ENCODE data around the gene PSD4. TPM values are rescaled to one million over a fixed set of nuclear protein-coding genes. Genes with fewer than 3 reads are reported as not detected.

Gene PSD4
- total RNA-seq, 1 experiment from 2014 or later: 12.6 TPM

GRCh38 chr2:113150258-113150601, 23.5 kb upstream of the PSD4 start (continued):
- TF ChIP-seq, protein P1, sequence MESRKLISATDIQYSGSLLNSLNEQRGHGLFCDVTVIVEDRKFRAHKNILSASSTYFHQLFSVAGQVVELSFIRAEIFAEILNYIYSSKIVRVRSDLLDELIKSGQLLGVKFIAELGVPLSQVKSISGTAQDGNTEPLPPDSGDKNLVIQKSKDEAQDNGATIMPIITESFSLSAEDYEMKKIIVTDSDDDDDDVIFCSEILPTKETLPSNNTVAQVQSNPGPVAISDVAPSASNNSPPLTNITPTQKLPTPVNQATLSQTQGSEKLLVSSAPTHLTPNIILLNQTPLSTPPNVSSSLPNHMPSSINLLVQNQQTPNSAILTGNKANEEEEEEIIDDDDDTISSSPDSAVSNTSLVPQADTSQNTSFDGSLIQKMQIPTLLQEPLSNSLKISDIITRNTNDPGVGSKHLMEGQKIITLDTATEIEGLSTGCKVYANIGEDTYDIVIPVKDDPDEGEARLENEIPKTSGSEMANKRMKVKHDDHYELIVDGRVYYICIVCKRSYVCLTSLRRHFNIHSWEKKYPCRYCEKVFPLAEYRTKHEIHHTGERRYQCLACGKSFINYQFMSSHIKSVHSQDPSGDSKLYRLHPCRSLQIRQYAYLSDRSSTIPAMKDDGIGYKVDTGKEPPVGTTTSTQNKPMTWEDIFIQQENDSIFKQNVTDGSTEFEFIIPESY (IDR thresholded peaks at IDR 0.05; ENCODE audit: extremely low read depth, insufficient replicate concordance, low read length): no peak
- TF ChIP-seq CEBPB (IDR thresholded peaks at IDR 0.05; ENCODE audit: low read depth) (no peak), EGR1 (IDR thresholded peaks at IDR 0.05; ENCODE audit: low read depth) (no peak), POLR2AphosphoS5 (IDR thresholded peaks at IDR 0.05; ENCODE audit: low read depth, low read length) (no peak), RAD21 (IDR thresholded peaks at IDR 0.05; ENCODE audit: low read depth) (no peak), CBX3 (IDR thresholded peaks at IDR 0.05; ENCODE audit: low read depth) (no peak), YY1 (IDR thresholded peaks at IDR 0.05; ENCODE audit: extremely low read depth, insufficient replicate concordance, low read depth, low read length) (no peak), ELF1 (IDR thresholded peaks at IDR 0.05; ENCODE audit: borderline replicate concordance, low read depth) (no peak), TCF7L2 (IDR thresholded peaks at IDR 0.05; ENCODE audit: borderline replicate concordance, extremely low read depth, insufficient read depth, insufficient read length) (no peak), ZNF274 (IDR thresholded peaks at IDR 0.05; ENCODE audit: low read depth, low read length) (no peak), SRF (IDR thresholded peaks at IDR 0.05; ENCODE audit: low read depth) (no peak)

GRCh38 chr2:113155331-113155730, 18.4 kb upstream of the PSD4 start:
- H2AFZ ChIP-seq (ENCODE audit: low read depth, low read length, poor library complexity, severe bottlenecking): no peak overlapping the region
- TF ChIP-seq ZNF274 (IDR thresholded peaks at IDR 0.05; ENCODE audit: low read depth, low read length): no peak
- no peak for TF ChIP-seq EZH2 (IDR thresholded peaks at IDR 0.05)
- TF ChIP-seq, protein P2, sequence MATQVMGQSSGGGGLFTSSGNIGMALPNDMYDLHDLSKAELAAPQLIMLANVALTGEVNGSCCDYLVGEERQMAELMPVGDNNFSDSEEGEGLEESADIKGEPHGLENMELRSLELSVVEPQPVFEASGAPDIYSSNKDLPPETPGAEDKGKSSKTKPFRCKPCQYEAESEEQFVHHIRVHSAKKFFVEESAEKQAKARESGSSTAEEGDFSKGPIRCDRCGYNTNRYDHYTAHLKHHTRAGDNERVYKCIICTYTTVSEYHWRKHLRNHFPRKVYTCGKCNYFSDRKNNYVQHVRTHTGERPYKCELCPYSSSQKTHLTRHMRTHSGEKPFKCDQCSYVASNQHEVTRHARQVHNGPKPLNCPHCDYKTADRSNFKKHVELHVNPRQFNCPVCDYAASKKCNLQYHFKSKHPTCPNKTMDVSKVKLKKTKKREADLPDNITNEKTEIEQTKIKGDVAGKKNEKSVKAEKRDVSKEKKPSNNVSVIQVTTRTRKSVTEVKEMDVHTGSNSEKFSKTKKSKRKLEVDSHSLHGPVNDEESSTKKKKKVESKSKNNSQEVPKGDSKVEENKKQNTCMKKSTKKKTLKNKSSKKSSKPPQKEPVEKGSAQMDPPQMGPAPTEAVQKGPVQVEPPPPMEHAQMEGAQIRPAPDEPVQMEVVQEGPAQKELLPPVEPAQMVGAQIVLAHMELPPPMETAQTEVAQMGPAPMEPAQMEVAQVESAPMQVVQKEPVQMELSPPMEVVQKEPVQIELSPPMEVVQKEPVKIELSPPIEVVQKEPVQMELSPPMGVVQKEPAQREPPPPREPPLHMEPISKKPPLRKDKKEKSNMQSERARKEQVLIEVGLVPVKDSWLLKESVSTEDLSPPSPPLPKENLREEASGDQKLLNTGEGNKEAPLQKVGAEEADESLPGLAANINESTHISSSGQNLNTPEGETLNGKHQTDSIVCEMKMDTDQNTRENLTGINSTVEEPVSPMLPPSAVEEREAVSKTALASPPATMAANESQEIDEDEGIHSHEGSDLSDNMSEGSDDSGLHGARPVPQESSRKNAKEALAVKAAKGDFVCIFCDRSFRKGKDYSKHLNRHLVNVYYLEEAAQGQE (IDR thresholded peaks at IDR 0.05; ENCODE audit: low read depth): no peak
- TF ChIP-seq ELF1 (IDR thresholded peaks at IDR 0.05; ENCODE audit: borderline replicate concordance, low read depth): no peak
- TF ChIP-seq SIN3A (IDR thresholded peaks at IDR 0.05; ENCODE audit: low read depth): no peak
- TF ChIP-seq CTCF (IDR thresholded peaks at IDR 0.05 in 2 of 3, conservative IDR thresholded peaks at IDR 0.05 in 1 of 3; ENCODE audit: borderline replicate concordance in 1 of 3, insufficient read depth in 1 of 3, low read depth in 2 of 3, low read length in 2 of 3): no peak
- TF ChIP-seq SP1 (IDR thresholded peaks at IDR 0.05; ENCODE audit: low read depth): no peak
- no peak for TF ChIP-seq RAD21 (IDR thresholded peaks at IDR 0.05; ENCODE audit: low read depth)

More at GRCh38 chr2:113155331-113155730, 18.4 kb upstream of the PSD4 start:
- ChIA-PET CTCF (interaction anchor here (1.0 to 5.3 kb wide), 4 partner anchors 17 to 75 kb away, joined by 3 to 51 read pairs (median 8); no protein-coding TSS in a partner anchor), RAD21 (ENCODE audit: low non-redundant PET in 1 of 2, low total read pairs in 2 of 2, uncharacterized antibody in 2 of 2, unreplicated experiment in 2 of 2) (no interaction called here), POLR2A (interaction anchor here (1.9 kb wide), 1 partner anchor 17 kb away, joined by 7 read pairs; no protein-coding TSS in a partner anchor)
- Histone ChIP-seq H3K4me1 (ENCODE audit: control insufficient read depth in 1 of 2, insufficient read depth in 2 of 2, low read length in 2 of 2) (peaks cover 22 to 39% of the 10 kb centered on the region in 2 experiments; a peak in 3 of 4 replicates), H3K4me3 (replicated peaks in 1 of 2; ENCODE audit: low read depth in 1 of 2, low read length in 2 of 2) (no peak overlapping the region), H3K9ac (ENCODE audit: low read length) (no peak overlapping the region), H4K20me1 (ENCODE audit: insufficient read depth) (no peaks in the 10 kb centered on the region), H3K27ac (ENCODE audit: low read depth, low read length) (no peak overlapping the region), H3K36me3 (ENCODE audit: control insufficient read depth in 1 of 2, insufficient read depth in 2 of 2, low read length in 2 of 2) (no peaks in the 10 kb centered on the region), H3K79me2 (ENCODE audit: insufficient read depth, low read length) (no peaks in the 10 kb centered on the region), H3K4me2 (ENCODE audit: low read length) (no peak overlapping the region), H3K9me2 (ENCODE audit: insufficient read depth) (no peaks in the 10 kb centered on the region), H3K27me3 (ENCODE audit: insufficient read depth, low read length) (no peaks in the 10 kb centered on the region), H3K9me3 (ENCODE audit: control insufficient read depth in 1 of 2, insufficient read depth in 1 of 2, low read depth in 1 of 2, low read length in 2 of 2) (no peaks in the 10 kb centered on the region)
- ATAC-seq (no peak), DNase-seq (ENCODE audit: low read depth, low spot score) (no peak)
- intact Hi-C loops (cut with micrococcal nuclease): loop anchor here (5.0 kb wide), 1 partner anchor 42 kb away; no protein-coding TSS in a partner anchor
- BruUV-seq (replicated peaks): no TSS peak

All from HCT116 (cell line).